Suppressor macrophage (primary cell): ENCODE data around the gene RTL1.

Experiments
- DNase-seq, 4 experiments: peaks; one replicate each; pipeline ENCODE4 v3.0.0-alpha.2; 2020 to 2022
- total RNA-seq, 17 experiments: gene quantifications; one replicate each; lab custom pipeline; 2026; ENCODE audit warnings: mixed read lengths in 6 of 17, inconsistent platforms in 3 of 17; lab: John Stamatoyannopoulos, UW

The RTL1 gene
- total RNA-seq: 0 to 2.1 (median 0) reads per million in 17 experiments

DNA sequence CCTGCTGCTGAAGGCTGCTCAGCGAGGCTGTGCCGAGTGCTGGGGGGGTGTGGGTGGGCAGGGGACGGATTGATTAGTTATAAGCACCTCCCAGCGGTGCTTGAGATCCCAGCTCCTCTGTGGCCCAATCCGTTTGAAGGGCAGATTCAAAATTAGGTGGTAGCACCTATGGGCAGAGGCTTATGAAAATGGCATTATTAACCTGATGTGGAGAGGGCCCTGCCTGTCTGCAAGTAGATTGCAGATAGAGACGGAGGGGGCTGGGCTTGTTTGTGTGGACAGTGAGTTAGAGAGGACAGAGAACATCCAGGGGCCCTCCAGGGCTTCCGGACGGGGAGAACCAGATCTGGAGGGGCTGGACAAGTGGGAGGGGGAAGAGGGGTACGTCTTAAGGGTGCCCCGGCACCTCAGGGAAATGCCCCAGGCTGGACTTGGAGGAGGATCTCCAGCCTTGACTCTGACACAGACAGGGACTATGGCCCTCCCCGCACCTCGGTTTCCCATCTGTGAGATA, at the start of gene RTL1:
TSS of gene RTL1 (minus strand) at position 51 of the 514 bp plus-strand sequence. CDS start 18,934 bp downstream, outside the sequence.
- DNase-seq: no peak

DNA sequence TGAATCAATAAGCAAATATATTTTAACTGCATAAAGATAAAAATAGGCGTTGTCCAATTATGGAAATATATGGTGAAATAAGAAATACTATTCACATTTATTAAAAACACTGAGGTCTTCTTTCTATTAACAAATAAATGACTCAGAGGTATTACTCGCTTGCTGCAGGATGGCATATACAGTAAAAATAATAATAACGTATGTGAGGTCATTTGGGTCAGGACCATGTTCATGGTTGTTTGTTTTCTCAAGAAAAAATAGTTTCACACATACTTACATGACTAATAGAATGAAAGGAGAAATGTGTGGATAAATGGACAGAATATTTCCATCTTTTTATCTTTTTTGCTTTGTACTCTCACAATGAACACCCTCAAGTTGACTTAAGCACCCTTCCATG, 46.5 kb upstream of the RTL1 start:
- DNase-seq: no peak

DNA sequence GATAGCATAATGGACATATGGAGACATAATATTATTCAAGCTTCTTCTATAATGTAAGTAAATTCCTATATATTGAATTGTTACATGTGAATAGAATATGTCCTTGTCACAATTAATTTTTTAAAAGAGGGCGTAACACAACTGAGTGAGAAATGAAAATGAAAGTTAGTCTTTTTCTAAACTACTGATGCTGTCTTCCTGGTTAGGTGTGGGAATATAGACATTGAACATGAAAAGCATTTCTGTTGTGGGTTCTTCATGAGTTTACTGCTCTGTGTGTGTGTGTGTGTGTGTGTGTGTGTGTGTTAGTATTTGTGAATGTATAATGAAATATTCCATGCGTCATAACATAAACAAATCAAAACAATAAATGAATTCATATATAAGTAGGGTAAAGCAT, 40.5 kb upstream of the RTL1 start:
- DNase-seq: no peak

DNA sequence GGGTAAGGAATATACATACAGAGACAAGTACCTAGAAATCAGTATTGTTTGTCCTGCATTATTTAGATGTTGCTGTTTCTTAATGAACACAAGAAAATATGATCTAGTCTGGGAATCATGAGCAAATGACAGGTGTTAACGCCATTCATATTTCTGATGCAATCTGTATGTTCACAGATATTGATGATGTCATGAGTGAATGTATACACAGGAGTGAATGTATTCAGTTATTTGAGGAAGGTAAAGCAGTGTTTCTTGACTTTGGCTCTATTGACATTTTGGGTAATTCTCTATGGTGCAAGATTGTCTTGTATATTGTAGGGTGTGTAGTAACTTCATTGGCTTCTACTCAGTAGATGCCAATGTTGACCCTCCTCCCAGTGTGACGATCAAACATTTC, 26.7 kb upstream of the RTL1 start:
- no peak for DNase-seq

DNA sequence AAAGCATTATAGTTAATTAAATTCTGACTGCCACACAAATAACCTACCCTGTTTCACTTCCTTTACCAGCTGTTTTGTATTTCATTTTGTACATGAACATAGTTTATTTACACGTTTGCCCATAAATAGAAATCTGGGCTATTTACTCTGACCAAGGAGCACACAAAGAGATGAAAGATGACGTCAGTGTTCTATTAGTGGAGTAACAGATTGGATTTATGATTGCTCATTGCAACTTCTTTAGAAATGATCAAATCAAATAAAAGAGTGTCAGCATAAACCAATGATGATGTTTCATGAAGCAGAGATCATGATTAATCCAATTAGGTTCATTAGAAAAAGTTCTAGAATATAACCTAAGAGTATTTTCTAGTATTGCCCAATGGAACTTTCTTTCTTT, 12.0 kb upstream of the RTL1 start:
- DNase-seq: no peak

DNA sequence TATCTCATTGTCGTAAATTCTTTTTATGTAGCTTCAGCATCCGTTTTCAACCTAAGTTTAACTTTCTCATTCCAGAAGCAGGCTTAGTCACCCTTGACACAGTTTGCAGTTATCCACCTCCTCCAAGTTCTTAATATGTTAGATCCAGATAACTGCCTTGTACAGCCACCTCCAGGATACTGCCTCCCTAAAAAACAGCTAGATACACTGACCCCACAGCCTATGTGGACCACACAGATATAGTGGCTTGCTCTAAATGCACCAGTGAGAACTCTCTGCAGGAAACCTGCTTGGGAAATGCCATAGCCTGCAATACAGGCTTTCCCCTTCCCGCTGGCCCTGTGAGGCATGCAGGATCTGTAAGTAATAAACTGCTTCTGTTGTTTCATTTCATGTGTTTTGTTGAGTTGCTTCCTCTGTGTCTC, 11.1 kb upstream of the RTL1 start:
- DNase-seq: no peak

DNA sequence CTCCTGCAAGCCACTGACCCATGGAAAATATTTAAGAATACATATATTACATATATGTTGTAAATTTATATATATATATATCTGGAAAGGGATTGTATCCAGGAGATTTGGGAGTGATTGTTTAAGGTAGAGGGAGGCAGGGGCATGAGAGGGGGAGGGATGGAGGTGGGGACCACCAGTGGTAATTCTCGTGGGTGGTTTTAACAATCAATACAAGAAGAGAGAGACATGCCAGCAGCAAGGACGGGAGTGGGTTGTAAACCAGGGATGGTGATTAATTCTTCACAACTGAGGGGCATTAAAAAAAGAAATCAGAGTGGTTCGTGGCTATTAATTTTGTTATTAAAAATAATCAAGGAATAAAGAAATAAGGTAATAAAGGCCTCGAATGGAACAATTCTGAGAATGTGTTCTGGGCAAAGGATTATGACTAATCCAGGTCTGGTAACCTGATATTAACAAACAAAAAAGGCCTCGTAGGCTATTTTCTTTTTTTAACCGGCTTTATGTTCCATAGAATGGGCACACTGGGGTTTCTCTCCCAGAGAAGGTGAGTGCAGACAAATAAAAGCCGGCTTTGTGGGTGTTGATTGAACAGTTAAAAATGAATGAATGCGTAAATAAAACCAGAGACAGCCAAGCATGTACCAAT, 8.3 kb upstream of the RTL1 start:
- no peak for DNase-seq

DNA sequence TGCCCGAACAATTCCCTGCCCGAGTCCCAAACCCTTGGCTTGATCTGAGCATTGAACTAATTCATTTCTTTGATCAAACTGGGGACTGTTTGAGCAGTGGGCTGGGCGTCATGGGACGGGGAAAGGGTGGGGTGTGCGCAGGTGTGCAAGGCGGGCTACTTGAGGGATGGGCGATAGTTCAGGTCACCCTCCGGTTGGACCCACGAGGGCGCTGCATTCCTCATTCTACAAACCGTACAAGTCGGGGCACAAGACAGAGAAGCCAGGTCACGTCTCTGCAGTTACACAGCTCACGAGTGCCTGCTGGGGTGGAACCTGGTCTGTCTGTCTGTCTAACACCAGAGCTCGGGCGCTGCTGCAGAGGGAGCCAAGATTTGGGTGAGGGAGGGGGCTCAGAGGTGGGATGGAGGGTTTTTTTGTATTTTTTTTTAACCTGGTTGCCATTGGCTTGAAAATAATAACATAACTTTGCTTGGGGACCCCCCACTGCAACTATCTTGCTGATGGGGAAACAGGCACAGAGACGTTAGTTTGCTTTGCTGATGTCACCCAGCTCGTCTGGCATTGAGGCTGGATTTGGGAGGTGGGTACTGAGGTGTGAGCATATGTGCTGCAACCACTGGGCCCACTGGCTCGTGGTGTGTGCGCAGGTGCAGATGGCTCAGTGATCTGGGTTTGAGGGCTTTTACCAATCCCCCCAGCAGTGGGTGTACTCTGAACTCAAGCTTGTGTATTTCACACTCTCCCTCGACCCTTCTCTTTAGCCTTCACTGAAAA, 7.6 kb upstream of the RTL1 start:
- DNase-seq: no peak

DNA sequence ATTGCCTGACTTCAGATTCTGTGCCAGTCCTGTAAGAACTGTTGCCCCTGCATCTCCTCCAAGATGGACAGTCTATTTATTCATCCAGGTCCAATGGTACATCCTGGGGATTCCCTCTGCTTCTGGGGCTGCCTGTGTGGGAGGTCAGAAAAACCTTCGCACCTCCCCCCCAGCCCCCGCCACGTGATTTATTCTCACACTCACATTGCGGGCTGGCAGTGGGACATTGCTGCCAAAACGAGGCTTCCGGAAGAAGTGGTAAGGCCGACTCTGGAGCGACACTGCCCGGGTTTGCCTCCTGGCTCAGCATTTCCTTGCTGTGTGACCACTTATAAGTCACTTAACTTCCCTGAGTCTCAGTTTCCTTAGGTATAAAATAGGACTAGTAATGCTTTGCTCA, 5.9 kb upstream of the RTL1 start:
- no peak for DNase-seq

DNA sequence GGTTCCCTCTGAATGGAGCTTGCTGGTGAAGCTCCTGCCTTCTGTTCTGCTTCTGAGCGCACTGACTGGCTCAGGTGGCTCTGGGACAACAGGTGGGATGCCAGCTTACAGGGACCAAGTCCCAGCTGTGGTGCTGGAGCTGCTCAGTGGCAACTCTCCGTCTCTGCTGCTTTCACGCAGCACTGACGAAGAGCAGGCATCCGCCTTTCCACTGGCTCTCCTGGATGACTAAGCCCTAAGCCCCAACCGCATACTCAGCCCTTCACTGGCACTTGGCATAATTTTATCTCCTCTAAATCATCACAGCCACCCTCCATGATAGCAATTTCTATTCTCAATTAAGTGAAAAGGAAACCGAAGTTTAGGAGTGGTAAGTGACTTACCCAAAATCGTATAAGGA, 3.7 kb upstream of the RTL1 start:
- no peak for DNase-seq

DNA sequence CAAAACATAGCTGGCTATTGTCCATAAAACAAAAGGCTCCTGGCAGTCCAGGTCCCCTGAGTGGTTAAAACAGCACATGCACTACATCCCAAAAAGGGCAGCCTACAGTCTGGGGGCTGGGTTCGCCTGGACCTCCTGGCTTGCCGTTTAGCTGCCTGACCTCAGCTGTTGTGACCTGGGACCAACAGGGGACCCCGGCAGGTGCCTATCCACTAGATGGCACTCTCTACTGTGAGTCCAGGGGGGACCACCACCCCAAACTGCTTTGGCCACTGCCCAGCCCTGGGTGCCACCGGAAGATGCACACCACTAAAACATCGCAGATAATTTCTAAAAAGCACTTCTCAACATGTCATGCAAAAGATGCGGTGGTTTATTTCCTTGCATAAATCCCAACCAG, 2.9 kb upstream of the RTL1 start:
- DNase-seq: peak in 1 of 4 experiments; percentile 10

DNA sequence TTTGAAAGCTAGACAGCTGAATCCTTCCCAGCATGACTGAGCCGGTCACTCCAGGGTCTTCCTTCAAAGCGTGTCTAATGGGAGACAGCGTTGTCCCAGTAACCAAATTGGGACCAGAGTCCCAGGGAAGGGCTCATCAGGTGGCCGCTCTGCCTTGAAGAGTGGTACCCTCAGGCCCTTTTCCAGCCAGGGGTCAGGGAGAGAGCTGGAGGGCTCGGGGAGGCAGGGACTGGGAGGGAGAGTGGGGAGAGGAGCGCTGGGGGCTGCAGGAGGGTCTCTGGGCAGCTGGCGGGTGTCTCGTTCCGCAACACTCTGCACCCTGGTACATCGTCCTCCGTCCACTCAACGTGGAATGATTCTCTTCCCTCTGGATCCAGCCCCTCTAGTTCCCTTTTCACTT, 1.6 kb upstream of the RTL1 start:
- no peak for DNase-seq

DNA sequence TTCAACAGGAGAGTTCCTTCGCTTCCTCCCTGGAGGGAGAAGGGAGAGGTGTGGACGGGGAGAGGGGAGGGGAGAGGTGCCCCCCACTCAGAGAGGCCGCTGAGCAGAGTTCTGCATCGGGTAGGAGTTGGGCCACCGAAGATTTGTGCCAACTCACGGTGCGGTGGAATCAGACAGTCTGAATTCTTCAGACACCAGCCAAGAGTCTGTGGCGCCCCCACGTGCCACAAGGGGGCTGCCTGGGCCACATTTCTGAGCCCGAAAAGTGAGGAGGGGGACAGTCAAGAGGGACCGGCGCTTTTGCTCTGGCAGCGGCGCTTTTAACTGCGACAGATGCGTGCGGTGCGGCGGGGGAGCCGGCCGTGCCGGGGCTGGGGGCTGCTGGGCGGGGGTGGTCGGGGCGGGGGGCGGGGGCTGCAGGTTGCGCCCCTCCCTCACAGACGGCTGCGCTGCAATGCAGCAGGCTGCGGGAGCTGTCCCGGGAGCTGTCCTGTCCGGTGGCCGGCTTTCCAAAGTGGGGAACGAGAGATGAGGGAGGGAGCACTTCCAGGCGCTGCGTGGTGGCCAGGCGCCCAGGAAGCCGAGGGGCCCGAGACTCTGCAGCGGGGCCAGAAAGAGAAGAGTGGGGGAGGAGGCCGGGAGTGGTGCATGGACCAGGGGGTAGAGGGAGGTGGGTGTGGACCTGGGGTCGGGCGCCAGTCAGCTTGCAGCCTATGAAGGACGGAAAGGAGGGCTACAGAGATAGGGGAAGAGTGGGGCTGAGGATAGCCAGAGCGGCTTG, 975 bp upstream of the RTL1 start:
- DNase-seq: peak in 1 of 4 experiments; percentile 10

DNA sequence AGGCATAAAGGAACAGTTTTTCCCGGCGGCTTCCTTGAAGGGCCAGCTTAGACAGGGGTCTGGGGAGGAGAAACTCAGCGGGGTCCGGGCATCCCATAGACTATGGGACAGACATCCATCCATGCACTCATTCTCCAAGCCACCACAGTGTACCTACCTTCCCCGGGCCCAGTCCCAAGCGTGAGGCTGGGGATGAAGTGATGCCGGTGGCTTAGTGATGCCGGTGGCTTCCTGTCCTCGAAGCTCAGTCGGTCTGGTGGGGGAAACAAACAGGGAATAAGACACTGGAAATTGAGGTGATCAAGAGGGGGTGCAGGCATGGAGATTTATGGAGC, 421 bp downstream of the RTL1 start:
- no peak for DNase-seq

DNA sequence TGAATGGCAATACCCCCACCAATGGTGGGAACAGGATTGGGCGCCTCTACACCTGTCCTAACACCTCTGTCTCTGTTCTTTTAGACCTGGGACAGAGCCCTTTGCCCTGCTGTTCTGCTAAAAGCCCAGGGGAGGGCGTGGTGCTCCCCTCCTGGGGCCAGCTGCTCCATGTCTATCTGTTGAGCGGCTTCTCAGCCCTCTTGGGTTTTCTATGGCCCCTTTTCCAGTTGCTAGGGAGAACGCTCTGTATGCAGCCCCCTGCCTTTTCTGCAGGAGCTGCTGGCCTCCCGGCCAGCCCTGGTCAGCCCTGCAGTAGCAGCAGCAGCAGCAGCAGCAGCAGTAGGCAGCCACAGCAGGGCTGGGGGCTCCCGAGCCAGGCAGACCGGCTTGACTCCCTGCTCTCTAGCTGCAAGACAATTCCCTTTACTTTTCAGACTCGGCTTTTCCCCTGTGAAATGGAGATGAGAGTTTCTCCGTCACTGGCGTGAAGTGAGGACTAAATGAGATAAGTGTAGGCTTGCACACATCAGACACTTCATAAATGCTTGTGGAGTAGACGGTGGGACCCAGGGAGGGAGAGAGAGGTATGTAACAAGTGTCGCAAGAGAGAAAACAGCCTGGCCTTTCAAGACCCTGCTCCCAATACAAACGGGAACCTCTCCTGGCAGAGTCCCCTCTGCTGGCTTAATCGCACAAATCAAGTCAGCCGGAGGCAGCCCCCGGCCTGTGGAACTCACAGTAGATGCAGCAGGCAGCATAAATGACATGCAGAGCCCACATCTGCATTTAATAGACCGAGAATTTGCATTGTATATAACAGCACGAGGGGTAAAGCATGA, 1.0 kb downstream of the RTL1 start:
- no peak for DNase-seq

DNA sequence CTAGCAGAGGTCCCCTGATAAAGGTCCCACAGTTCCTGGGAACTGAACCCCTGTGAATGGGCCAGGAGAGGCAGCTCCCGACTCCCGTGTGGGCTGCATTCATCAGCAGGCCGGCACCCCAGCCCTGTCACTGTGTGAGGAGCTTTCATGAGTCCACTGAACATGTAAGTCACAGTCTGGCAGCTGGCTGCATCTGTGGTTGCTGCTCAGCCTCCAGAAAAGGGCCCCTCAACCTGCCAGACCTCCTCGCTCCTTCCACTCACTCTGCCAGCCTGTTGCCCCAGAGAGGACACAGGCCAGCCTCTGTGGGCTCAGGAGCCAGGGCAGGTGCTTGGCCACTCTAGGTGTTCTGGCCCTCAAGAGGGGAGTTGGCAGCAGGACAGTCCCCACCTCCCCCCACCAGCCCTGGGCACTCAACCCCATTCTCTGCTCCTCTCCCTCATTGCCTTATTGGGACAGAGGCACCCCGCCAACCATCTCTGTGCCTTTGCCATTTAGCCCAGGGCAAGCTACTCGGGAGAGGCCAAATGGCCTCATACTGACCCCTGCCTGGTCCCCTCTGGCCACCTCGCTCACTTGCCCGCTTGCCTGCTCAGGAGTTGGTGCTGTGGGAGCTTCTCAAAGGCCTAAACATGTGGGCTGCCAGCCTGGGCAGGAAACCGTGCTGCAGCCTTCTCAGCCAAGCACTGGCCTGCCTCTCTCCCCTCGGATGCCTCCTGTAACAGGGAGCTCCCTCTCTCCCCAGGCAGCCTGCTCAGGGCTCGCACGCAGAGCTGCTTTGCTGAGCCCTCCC, 1.9 kb downstream of the RTL1 start:
- no peak for DNase-seq

DNA sequence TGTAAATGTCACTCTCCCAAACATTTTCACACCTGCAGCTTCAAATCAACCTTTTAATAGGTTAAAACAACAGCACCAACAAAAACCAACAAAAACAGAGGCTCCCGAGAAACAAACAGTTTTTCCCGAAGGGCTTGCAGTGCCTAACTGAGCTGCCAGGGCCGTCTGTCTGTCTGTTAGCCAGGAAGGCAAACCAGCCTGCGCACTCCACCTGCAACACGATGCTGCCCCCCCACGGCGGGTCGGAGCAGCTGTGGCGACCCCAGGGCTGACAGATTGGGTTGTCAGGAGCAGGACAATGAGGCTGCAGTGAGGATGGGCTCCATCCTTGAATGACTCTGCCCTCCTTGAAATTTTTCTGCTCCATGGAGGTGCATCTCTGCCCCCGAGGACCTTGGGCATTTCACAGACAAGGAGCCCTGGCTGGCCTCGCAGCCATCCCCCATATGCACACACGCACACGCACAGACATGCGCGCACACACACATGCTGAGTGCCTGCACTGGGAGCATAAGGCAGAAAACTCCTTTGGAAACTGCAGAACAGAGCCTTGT, 2.6 kb downstream of the RTL1 start:
- DNase-seq: no peak

DNA sequence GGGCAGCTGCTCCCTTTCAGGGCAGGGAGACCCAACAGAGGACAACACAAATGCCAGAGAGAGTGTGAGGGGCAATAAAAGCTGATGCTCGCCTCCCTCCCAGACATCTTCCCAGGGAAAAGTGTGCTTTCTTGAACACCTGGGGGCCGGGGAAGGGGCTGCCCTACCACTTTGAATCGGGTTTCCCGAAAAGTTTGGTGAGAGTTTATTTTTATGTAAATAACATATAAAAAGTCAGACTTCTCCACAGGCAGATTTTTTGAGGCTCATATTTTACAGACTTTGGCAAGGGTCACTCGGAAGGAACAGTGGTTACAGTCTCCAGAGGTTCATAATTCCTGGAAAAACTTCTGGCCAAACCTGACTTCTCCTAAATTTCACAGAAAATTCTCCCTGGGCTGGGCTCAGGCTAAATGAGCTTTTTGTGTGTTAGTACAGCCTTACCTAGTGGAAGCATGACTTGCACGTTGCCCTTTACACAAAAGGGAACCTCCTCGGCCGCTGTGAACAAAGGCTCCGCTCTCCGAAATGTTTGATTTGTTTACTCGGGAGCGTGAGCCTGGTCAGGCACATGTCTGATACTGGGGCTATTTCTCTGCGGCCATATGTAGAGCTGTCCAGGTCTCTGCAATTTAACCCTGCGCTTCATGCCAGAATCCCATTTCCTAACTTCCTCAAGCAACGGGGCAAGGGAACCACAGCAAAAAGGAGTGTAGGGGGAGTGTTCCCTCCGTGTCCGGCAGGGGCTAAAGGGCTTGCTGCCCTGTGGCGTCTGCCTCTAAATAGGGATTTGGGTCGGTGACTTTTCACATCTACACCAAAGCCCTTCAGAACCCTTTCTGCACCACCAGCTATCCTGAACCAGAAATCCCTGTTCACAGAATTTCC, 3.4 kb downstream of the RTL1 start:
- DNase-seq: peak in 3 of 4 experiments; percentile 2 to 18 (median 15)

DNA sequence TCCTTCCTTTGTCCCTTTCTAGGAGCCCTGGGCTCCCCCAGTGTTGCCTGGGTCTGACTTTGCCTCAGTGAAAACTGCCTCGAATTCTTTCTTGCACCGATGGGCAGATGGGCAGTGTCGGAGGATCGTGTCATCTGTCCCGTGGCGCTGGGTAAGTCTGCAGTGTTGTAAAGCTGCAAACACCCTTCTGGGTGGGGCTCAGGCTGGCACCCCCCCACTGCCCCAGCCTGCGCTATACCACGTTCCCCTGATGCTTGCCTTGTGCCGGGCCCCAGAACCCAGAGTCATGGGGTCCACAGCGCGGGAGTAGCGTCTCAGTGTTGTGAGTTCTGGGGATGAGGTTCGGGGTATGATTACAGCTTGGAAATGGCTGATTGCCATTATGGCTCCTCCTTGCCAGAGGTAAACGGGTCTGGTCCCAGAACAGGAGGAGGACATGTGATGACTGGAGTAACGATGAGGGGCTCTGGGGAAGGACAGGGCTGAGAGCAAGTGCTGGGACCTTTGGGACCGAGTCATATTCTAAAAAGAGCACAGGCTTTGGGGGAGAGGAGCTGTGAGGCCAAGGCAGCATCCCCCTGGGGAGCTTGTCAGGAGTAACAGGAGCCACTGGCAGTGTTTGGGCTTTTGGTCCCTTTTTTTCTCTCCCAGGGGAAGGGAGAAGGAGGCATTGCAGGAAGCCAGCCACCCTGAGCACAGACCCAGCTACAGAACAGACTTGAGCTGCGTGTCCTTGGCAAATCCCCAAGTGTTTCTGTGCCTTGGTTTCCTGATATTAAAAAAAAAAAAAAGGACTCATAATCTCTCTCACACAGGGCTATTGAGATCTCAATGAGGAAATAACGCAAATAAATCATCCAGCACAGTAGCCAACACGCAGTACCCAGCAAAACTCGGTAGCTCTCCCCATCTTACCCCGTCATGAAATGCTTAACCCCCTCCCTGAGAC, 4.3 kb downstream of the RTL1 start:
- DNase-seq: no peak
